ENCODE measurements around the gene TP53INP2. TPM values are rescaled to one million over a fixed set of nuclear protein-coding genes. Genes with fewer than 3 reads are reported as not detected.
A peak's percentile ranks its signal among the peaks of the same experiment; 100 is the strongest.

TP53INP2 gene
- total RNA-seq, 4 donors from 2014 or later: 11.8 to 40.8 (median 36.2) TPM

DNA sequence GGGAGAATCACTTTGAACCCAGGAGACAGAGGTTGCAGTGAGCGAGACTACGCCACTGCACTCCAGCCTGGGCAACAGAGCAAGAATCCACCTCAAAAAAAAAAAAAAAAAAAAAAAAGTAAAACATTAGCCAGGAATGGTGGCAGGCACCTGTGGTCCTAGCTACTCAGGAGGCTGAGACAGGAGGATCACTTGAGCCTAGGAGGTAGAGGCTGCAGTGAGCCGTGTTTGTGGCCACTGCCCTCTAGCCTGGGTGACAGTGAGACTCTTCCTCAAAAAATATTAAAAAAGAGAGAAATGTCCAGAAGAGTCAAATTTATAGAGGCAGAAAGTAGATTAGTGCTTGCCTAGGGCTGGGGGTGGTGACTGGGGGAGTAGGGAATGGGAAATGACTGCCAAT lies 20.5 kb upstream of the TP53INP2 start:
- Histone ChIP-seq H3K27ac (no peak overlapping the region), H3K36me3 (no peaks in the 10 kb centered on the region), H3K4me1 (no peaks in the 10 kb centered on the region), H3K27me3 (no peaks in the 10 kb centered on the region), H3K9me3 (no peaks in the 10 kb centered on the region), H3K4me3 (no peak overlapping the region)
- TF ChIP-seq, protein P1, sequence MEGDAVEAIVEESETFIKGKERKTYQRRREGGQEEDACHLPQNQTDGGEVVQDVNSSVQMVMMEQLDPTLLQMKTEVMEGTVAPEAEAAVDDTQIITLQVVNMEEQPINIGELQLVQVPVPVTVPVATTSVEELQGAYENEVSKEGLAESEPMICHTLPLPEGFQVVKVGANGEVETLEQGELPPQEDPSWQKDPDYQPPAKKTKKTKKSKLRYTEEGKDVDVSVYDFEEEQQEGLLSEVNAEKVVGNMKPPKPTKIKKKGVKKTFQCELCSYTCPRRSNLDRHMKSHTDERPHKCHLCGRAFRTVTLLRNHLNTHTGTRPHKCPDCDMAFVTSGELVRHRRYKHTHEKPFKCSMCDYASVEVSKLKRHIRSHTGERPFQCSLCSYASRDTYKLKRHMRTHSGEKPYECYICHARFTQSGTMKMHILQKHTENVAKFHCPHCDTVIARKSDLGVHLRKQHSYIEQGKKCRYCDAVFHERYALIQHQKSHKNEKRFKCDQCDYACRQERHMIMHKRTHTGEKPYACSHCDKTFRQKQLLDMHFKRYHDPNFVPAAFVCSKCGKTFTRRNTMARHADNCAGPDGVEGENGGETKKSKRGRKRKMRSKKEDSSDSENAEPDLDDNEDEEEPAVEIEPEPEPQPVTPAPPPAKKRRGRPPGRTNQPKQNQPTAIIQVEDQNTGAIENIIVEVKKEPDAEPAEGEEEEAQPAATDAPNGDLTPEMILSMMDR (IDR thresholded peaks at IDR 0.05): no peak
- DNase-seq: no peak
- intact Hi-C loops (cut with DNase I): no loop called here
- WGBS, 2 donors: 92 to 97% methylated on average over 3 of the region's 3 CpGs

DNA sequence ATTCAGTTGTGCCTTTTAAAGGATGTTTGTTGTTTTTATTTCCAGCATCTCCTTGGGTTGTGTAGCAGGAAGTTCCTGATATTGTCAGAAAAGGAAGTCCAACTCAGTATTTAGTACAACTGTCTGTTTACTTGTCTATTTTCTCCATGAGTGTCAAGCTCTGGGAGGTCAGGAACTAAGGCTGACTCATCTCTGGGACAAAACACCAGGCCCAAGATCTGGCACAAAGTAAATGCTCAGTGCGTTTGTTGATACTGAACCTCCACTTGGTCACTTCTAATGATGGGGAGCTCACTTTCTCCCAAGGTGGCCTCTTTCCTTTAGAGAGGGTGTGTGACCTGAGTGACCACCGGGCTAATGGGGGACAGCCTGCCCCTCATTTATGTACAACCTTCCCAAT lies 14.7 kb upstream of the TP53INP2 start:
- no peak overlapping the region for H3K4me3 ChIP-seq
- H3K36me3 ChIP-seq: no peaks in the 10 kb centered on the region
- intact Hi-C loops (cut with DNase I): no loop called here
- H3K4me1 ChIP-seq: no peaks in the 10 kb centered on the region
- no peaks in the 10 kb centered on the region for H3K9me3 ChIP-seq
- DNase-seq: no peak
- TF ChIP-seq, protein P1 (IDR thresholded peaks at IDR 0.05): no peak
- TF ChIP-seq POLR2A (IDR thresholded peaks at IDR 0.05): no peak
- WGBS, 2 donors: 65 to 86% methylated on average over 1 to 2 of the region's 2 CpGs
- peak overlapping the region in 2 of 4 donors; percentile 13 to 40 for H3K27ac ChIP-seq
- H3K27me3 ChIP-seq: no peaks in the 10 kb centered on the region

GRCh38 chr20:34691838-34692237 lies 12.3 kb upstream of the TP53INP2 start:
- Histone ChIP-seq H3K4me3 (no peak overlapping the region), H3K9me3 (no peaks in the 10 kb centered on the region), H3K27me3 (no peaks in the 10 kb centered on the region), H3K36me3 (no peaks in the 10 kb centered on the region), H3K4me1 (no peaks in the 10 kb centered on the region), H3K27ac (no peak overlapping the region)
- WGBS, 2 donors: 76 to 79% methylated on average over 3 of the region's 3 CpGs
- no peak for TF ChIP-seq POLR2A (IDR thresholded peaks at IDR 0.05)
- TF ChIP-seq, protein P1 (IDR thresholded peaks at IDR 0.05): no peak
- DNase-seq: no peak
- intact Hi-C loops (cut with DNase I): no loop called here

DNA sequence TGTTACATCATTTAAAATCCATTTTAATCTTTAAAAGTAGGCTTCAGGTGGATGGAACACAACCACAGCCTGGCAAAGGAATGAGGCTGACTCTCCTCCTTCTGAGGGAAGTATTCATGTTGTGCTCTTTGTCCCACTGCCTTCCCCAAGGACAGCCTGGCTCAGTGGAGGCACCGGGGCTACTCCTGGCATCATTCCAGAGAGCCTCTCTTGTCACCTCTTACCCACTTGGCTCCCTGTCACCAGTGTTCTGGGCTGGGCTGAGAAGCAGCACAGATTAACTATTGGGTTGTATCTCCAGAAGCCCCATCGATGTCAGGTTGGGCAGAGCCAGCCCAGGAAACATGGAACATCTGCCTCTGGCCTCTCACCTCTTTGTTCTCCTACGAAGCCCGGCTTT lies 10.7 kb upstream of the TP53INP2 start:
- H3K27me3 ChIP-seq: no peaks in the 10 kb centered on the region
- whole genome bisulfite sequencing, 2 donors: 48 to 59% methylated on average over 3 of the region's 4 CpGs
- no peak overlapping the region for H3K4me3 ChIP-seq
- no peaks in the 10 kb centered on the region for H3K9me3 ChIP-seq
- no peak for DNase-seq
- no peak for TF ChIP-seq POLR2A (IDR thresholded peaks at IDR 0.05)
- TF ChIP-seq, protein P1 (IDR thresholded peaks at IDR 0.05): no peak
- intact Hi-C loops (cut with DNase I): no loop called here
- no peaks in the 10 kb centered on the region for H3K4me1 ChIP-seq
- no peaks in the 10 kb centered on the region for H3K36me3 ChIP-seq
- no peak overlapping the region for H3K27ac ChIP-seq

GRCh38 chr20:34701405-34702085 lies 2.6 kb upstream of the TP53INP2 start:
- Histone ChIP-seq H3K4me3 (no peak overlapping the region), H3K36me3 (no peaks in the 10 kb centered on the region), H3K4me1 (peaks cover 10 to 28% (median 20%) of the 10 kb centered on the region in 3 donors), H3K9me3 (no peaks in the 10 kb centered on the region), H3K27me3 (no peaks in the 10 kb centered on the region), H3K27ac (no peak overlapping the region)
- WGBS, 2 donors: 63 to 71% methylated on average over 6 of the region's 6 CpGs
- intact Hi-C loops (cut with DNase I): no loop called here
- no peak for DNase-seq
- TF ChIP-seq POLR2A (IDR thresholded peaks at IDR 0.05): no peak
- TF ChIP-seq, protein P1 (IDR thresholded peaks at IDR 0.05): no peak
